ENCODE measurements around the gene SHANK2. TPM values are rescaled to one million over a fixed set of nuclear protein-coding genes. Genes with fewer than 3 reads are reported as not detected.

Gene SHANK2
- total RNA-seq, 1 donor from 2014 or later: 10.0 TPM

GRCh38 chr11:71253794-71254193 lies 1.4 kb upstream of the SHANK2 start:
- DNase-seq (ENCODE audit: low read depth, low spot score): no peak
- Mint-ChIP-seq H3K27me3 (ENCODE audit: low read depth) (peaks cover 70% of the 10 kb centered on the region), H3K27ac (ENCODE audit: unreplicated experiment) (no peak overlapping the region), H3K4me3 (peak overlapping the region; percentile 85), H3K9me3 (no peaks in the 10 kb centered on the region), H3K4me1 (peaks cover 10% of the 10 kb centered on the region), H3K36me3 (ENCODE audit: low read depth) (no peaks in the 10 kb centered on the region)
- TF ChIP-seq, protein P1, sequence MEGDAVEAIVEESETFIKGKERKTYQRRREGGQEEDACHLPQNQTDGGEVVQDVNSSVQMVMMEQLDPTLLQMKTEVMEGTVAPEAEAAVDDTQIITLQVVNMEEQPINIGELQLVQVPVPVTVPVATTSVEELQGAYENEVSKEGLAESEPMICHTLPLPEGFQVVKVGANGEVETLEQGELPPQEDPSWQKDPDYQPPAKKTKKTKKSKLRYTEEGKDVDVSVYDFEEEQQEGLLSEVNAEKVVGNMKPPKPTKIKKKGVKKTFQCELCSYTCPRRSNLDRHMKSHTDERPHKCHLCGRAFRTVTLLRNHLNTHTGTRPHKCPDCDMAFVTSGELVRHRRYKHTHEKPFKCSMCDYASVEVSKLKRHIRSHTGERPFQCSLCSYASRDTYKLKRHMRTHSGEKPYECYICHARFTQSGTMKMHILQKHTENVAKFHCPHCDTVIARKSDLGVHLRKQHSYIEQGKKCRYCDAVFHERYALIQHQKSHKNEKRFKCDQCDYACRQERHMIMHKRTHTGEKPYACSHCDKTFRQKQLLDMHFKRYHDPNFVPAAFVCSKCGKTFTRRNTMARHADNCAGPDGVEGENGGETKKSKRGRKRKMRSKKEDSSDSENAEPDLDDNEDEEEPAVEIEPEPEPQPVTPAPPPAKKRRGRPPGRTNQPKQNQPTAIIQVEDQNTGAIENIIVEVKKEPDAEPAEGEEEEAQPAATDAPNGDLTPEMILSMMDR (conservative IDR thresholded peaks at IDR 0.05): no peak

DNA sequence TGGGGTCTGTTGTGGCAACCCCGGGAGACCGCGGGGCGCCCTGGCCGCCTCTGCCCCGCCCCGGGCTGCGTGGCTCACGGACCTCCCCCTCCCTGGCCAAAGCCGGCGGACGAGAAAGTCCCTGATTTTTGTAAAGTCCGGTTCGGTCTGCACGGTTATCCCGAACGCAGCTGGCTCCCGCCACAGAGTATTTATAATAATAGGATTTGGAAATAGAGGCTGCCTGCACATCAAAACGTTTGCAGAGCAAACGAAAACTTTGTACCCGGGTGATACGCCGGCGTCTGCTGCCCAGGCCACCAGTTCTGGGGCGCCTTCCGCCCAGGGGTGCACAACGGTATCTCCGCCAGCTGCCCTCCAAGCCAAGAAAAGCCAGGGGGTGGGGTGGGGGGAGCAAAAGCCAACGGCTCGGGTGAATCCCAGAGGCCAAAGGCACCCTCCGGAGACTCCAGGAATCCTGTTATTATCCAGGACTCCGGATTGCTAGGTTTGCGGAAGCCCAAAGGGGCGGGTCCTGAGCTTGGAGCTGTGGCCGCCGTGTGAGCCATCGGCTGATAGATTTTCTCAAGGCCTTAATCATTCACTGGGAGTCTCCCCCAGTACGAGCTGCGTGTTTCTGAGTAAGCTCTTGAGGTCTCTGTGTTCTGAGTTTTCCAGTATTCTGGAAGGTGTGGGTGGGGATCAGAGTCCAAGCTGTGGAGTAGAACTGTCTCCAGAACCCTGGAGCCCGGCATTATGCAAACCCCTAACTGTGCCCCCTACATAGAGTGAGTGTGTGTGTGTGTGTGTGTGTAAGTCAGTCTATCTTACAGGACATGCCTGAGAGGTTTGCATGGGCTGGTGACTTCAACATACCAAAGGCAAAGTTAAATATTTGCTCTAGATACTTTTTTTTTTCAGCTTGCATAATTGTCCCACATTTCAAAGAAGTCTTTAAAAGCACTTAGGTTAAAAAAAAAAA lies 673 bp upstream of the SHANK2 start:
- Mint-ChIP-seq H3K27me3 (ENCODE audit: low read depth) (peaks cover 77% of the 10 kb centered on the region), H3K4me1 (peaks cover 13% of the 10 kb centered on the region), H3K27ac (ENCODE audit: unreplicated experiment) (no peak overlapping the region), H3K4me3 (peak overlapping the region; percentile 85), H3K36me3 (ENCODE audit: low read depth) (no peaks in the 10 kb centered on the region), H3K9me3 (no peaks in the 10 kb centered on the region)
- DNase-seq (ENCODE audit: low read depth, low spot score): peak; percentile 18
- TF ChIP-seq, protein P1 (conservative IDR thresholded peaks at IDR 0.05): no peak

GRCh38 chr11:71251761-71252268 lies 562 bp downstream of the SHANK2 start:
- TF ChIP-seq, protein P1 (conservative IDR thresholded peaks at IDR 0.05): peak; percentile 67
- H3K4me3 Mint-ChIP-seq: peak overlapping the region; percentile 49
- H3K4me1 Mint-ChIP-seq: peaks cover 13% of the 10 kb centered on the region
- DNase-seq (ENCODE audit: low read depth, low spot score): peak; percentile 57
- H3K27ac Mint-ChIP-seq (ENCODE audit: unreplicated experiment): no peak overlapping the region
- H3K27me3 Mint-ChIP-seq (ENCODE audit: low read depth): peaks cover 83% of the 10 kb centered on the region
- no peaks in the 10 kb centered on the region for H3K36me3 Mint-ChIP-seq (ENCODE audit: low read depth)
- H3K9me3 Mint-ChIP-seq: no peaks in the 10 kb centered on the region

DNA sequence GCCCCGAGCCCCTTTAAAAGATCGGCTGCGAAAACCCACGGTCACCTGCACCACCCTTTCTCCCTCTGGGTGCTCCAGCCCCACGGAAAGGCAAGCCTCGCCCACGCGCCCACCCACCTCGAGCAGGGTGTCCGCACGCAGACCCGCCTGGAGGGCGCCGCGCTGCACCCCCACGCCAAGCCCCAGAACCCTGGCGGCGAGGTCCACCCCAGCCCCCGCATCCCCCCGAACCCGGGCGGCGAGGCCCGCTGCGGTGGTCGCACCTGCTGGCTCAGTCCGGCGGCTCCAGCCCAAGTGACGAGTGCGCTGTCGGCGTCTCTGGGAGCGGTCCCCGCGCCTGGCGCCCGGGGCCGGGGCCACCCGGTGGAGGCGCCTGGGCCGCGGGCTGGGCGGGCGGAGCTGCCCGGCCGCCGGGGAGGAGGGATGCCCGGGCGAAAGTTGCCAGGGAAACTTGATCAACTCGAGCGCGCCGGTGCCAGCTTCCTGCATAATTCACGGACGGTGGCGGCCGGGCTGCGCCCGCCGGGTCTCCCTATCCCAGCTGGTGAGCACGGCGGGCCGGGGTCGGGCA lies 1.1 kb downstream of the SHANK2 start:
- no peak for DNase-seq (ENCODE audit: low read depth, low spot score)
- no peaks in the 10 kb centered on the region for H3K36me3 Mint-ChIP-seq (ENCODE audit: low read depth)
- H3K27me3 Mint-ChIP-seq (ENCODE audit: low read depth): peaks cover 78% of the 10 kb centered on the region
- TF ChIP-seq, protein P1 (conservative IDR thresholded peaks at IDR 0.05): no peak
- H3K4me1 Mint-ChIP-seq: peaks cover 13% of the 10 kb centered on the region
- no peaks in the 10 kb centered on the region for H3K9me3 Mint-ChIP-seq
- H3K4me3 Mint-ChIP-seq: no peak overlapping the region
- no peak overlapping the region for H3K27ac Mint-ChIP-seq (ENCODE audit: unreplicated experiment)

- H3K27me3 Mint-ChIP-seq (ENCODE audit: low read depth): peaks cover 72% of the 10 kb centered on the region
Observed at GRCh38 chr11:71250523-71251150, 1.7 kb downstream of the SHANK2 start.

More at GRCh38 chr11:71250523-71251150, 1.7 kb downstream of the SHANK2 start:
- H3K9me3 Mint-ChIP-seq: no peaks in the 10 kb centered on the region
- TF ChIP-seq, protein P1 (conservative IDR thresholded peaks at IDR 0.05): no peak
- H3K4me3 Mint-ChIP-seq: peak overlapping the region; percentile 82
- no peak for DNase-seq (ENCODE audit: low read depth, low spot score)
- peaks cover 13% of the 10 kb centered on the region for H3K4me1 Mint-ChIP-seq
- no peak overlapping the region for H3K27ac Mint-ChIP-seq (ENCODE audit: unreplicated experiment)
- H3K36me3 Mint-ChIP-seq (ENCODE audit: low read depth): no peaks in the 10 kb centered on the region

Measured in neural crest cell (in vitro differentiated cells).